Measurements from ENCODE around the gene TRIB2.
A peak's percentile ranks its signal among the peaks of the same experiment; 100 is the strongest.
"Not testable (repeated sequence)": the region's sequence is repeated elsewhere in the genome, so short reads cannot be mapped to it uniquely, and the experiment has no call there.

TRIB2 gene

DNA sequence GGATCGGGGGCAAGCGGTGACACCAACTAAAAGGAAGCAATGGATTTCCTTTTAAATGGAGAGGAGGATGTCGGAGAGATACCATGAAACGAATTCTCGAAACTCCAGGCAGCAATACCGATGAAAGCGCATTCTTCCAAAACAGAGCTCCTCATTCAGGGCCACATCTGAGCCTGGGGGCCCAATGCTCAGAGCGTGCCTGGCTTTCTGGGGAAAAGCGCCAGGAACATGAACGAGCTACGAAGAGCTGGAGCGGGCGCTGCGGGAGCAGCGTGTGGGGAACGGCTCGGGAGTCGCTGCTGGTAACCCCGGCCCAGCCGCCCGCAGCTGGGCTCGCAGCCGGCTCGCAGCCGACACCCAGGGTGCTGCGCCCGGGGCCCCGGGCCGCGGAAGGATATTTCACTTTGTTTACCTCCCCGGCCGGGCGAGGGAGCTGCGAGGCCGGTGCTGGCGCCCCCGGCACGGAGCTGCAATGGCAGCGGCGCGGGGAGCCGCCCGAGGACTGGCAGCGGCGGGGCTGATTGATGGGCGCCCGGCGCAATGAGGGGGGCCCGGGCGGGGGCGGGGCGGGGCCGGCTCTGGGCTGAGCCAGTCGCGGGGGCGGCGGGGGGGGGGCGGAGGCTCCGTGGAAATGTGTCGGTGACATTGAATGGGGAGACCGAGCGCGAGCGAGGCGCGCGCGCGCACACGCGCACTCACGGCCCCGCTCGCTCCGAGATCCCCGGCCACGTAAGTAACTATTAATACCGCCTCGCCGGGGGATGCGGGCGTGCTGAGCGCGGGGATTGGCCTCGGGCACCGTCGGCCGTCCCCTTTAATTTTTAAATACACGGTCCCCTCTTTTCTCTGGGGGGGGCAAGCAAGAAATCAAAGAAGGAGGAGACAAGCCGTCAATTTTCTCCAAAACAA, at the start of gene TRIB2:
TSS of gene TRIB2 (plus strand) at position 655 of the 909 bp plus-strand sequence. CDS start 1,372 bp downstream, outside the sequence.
- peak; percentile 90 for DNase-seq

DNA sequence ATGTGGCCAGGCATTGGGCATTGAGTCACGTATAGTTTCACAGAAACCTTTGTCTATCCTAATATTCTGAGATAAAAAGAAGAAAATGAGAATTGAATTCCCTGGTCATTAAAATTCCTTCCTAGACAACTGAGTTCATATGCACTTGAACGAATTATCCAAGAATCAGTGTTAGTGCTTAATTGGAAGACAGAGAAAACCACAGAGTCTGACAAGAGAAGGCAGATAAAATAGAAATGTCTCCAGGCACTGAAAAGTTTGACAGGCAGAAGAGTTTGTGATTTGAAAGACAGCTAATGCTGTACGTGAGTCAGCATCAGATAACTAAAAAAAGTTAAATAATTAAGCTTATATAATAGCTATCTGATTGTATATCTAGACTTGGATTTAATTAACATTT, 47.7 kb upstream of the TRIB2 start:
- no peak for DNase-seq

DNA sequence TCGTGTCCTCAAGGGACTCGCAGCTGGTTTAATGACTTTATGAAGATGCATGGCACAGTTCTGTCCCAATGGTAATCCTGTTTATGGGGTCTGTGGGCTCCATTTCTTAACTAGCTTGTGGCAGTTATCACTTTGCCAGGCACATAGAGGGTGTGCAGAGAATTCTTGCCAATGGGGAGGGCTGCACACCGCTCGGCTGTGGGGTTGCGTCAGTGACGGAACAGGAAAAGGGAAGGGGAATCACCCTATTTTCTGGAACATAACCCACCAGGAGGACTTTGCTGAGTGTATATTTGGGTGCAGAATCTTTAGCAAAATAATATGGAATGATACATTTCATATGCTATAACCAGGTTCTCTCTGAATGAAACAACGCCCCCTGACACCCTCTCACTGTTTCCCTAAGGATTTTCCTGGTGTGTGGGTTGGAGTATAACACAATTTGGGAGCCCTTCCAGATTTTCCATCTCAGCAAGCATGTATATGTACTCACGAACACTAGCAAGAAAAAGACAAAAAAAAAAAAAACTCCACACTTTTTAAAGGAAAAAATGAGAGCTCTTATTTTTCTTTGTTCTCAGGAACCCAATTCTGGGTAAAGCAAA, 43.9 kb upstream of the TRIB2 start:
- DNase-seq = no peak

DNA sequence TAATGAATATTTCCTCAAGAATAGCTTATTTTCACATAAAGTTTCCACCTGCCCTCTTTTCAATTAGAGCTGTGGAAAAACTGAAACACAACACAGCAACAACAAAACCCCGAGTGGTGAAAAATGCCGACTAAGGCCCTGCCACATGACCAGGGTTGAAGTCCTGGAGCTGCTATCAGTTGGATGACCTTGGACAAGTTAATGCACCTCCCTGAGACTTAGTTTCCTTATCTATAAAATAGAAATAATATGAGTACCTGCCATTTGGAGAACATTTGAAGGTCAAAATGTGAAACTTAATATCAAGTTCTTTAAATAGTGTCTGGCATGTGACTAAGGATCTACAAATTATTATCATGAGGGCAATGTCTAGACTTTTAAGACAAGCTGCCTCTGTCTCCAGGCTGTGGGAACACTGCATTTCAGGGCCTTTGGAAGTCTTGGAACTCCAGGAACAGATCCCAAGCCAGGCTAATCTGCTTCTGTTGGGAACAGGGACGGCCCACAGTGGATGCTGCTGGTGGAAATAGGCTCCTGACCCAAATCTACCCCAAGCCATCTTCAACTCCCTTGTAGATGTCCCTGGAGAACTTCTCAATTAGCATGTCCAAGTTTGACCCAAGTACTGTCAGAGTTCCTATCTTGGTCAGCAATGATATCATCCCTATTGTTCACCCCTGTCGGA, 42.0 kb upstream of the TRIB2 start:
- no peak for DNase-seq

DNA sequence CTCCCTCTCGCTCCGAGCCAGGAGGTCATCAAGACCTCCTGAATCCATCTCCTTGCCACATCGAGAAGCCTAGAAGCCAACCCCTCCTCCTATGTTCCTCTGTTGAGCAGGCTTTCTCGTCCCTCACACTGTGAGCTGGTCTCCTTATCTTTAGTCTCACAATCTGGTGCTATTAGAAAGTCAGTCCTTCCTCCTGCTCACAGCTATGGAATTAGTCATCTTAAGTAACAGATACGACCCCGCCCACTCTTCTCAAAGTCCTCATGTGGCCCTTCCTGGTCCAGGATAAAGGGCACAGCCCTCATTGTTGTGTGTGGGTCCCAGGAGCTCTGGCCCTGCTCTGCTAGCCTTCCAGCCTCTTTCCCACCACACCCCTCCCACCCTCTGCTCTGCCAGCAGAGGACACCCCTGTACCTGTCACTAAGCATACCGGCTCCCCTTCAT, 41.4 kb upstream of the TRIB2 start:
- DNase-seq = no peak

DNA sequence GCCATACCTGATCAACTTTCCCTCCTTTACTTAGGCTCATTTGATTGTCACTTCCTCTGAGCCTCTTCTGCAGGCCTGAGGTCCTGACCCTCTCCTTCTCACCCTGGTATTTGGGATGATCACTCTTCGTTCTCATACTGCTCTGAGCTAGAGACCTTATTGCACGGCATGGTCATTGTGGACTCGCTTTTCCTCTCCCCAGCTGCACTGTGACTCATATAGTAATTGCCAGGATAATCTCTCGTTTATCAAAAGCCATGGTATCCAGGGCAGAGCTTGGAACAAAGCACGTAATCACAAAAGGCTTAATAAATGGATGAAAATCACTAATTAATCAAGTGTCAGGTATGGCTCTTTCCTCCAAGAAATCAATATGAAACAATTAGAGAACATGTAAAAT, 40.9 kb upstream of the TRIB2 start:
- DNase-seq = no peak

DNA sequence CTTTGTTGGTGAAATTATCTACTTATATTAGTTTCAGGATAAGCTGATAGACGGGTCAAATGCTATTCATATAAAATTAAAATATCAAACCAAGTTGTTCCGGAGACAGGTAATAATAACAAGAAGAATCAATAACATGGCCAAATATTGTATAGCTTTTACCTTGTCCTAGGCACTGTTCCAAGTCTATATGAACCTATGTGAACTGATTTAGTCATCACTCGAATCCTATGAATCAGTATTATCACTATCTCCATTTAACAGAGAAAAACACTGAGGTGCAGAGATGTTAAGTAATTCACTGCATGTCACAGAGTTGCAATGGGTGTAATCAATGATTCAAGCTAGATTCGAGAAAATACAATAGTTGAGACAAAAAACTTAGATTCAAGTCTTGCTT, 40.0 kb upstream of the TRIB2 start:
- no peak for DNase-seq

DNA sequence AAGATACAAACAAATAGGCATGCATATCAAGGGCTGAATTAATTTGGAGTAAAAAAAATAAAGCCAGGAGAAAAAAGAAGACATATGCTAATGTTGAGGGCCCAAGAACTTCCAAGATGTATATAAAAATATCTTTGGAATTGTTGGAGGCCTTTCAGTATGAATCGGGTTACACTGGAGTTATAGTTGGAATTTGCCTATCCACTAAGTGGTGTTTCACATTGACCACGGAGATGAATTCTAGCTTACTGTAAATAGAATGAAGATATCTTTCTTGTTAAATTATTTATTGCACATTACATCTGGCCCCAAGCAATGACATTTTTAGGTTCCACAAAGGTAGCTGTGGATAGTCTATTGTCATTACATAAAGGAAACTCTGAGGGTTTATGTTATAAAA, 38.5 kb upstream of the TRIB2 start:
- no peak for DNase-seq

DNA sequence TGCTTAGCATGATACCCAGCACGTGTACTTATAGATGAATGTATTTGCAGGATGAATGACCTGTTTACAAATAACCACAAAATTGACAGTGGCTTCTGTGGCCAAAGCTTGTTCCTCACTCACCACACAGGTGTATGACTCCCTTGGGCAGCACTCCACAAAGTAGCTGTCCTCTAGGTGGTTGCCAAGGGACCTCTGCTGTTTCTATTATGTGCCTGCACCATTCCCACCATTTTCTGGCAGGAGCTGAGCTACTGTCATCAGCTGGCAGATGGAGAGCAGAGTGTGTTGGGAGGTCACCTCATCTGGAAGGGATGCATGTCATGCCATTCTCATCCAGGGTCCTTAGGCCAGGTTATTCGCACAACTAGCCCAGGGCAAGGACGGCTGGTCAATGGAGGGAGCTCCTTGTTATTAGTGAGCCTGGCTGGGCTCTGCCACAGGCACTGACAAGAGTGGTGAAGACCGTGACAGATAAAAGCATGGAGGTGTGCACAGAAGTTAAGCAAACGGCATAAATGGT, 37.1 kb upstream of the TRIB2 start:
- DNase-seq = no peak

DNA sequence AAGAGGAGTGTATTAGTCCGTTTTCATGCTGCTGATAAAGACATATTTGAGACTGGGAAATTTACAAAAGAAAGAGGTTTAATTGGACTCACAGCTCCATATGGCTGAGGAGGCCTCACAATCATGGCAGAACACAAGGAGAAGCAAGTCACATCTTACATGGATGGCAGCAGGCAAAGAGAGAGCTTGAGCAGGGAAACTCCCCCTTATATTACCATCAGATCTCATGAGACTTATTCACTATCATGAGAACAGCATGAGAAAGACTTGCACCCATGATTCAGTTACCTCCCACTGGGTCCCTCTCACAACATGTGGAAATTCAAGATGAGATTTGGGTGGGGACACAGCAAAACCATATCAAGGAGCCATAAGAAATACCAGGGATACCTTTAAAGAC, 36.6 kb upstream of the TRIB2 start:
- not testable (repeated sequence) for DNase-seq

DNA sequence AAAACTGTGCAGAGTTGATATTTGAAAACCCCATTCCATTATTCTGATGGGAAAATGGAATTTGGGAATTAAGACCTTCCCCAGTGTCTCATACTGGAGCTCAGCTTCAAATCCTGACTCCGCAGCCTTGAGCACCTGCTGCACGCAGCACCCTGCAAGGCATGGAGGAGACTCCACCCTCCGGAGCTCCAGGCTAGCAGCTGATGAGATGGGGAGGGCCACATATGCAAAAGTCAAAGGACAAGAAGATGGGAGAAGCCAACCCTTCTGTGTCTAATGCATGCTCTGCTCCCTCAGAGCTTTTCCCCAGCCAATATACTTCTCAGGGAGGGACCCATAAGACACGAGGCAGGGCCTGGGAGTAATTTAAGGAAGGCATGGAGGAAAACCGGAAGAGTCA, 34.7 kb upstream of the TRIB2 start:
- no peak for DNase-seq

DNA sequence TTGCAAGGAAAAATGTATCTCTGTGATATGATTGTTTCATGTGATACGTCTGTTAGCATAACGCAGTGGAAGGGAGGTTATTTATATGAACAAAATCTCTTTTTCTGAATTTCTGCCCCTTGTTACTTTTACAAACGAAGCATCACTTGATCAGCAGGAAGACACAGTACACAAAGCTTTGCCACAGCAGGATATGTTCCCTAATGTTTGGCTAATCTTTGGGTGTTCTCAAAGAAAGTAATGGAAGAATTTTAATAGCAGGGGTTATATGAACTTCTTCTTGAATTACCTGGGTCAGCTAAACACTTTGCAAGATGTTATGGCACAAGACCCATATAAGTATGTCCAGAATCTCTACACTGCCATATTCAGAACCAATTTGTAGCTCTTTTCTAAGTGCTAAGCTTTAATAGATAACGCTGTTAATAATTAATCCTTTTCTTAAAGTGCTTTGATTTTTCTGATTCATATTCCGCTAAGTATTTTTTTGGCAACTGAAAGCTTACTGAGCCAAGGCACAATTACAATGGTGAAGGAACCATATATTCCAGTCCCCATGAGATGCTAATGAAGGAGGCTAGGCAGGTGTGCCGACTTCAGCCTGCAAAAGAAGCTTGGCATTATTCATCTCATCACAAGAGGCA, 33.2 kb upstream of the TRIB2 start:
- no peak for DNase-seq

DNA sequence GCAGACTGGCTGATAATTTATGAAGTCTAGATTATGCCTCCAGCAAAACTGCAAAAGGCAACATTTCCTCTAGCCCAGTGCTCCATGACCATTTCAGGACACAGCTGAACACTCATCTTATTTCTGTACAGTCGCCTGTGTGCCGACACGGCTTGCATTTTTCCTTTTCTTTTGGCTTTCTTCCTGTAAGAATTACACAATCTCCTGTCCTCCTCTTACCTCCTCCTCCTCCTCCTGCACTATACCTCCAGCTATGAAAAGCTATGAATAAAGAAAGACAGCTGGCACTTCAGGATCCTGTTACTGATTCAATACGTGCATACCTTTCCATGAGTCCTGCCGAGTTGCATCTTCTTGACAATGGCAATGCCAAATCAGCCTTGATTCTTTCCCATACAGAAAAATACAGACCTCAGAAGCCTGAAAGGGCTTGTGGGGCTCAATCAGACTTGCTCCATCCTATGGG, 32.2 kb upstream of the TRIB2 start:
- DNase-seq = no peak

DNA sequence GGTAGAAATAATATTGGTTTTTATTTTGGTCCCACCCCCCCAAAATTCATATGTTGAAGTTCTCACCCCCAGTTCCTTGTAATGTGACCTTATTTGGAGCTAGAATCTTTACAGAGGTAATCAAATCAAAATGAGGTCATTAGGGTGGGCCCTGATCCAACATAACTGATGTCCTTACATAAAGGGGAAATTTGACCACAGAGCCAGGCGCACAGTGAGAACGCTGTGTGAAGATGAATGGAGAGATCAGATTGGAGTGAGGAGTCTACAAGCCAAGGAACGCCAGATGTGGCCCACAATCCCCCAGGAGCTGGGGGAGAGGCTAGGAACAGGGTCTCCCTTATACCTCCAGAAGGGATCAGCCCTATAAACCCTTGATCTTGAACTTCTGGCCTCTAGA, 31.6 kb upstream of the TRIB2 start:
- DNase-seq = no peak

DNA sequence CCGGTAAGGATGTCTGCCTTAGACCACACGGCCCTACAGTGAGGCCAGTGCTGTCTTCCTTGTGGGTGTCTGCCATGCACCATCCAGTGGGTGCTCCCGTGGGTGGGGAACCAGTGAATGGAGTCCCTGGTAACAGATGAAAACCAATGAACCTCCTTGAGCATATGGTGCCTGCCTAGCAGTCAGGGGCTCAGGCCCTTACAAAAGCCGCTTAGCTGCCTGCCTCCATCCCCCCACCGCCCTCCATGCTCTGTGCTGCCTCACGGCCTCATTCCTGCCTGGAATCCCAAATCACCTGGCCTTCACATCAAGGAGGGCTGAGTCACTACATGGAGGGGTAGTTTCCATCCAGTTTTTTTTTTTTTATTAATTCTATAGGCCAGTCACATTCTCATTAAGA, 30.8 kb upstream of the TRIB2 start:
- DNase-seq = no peak

DNA sequence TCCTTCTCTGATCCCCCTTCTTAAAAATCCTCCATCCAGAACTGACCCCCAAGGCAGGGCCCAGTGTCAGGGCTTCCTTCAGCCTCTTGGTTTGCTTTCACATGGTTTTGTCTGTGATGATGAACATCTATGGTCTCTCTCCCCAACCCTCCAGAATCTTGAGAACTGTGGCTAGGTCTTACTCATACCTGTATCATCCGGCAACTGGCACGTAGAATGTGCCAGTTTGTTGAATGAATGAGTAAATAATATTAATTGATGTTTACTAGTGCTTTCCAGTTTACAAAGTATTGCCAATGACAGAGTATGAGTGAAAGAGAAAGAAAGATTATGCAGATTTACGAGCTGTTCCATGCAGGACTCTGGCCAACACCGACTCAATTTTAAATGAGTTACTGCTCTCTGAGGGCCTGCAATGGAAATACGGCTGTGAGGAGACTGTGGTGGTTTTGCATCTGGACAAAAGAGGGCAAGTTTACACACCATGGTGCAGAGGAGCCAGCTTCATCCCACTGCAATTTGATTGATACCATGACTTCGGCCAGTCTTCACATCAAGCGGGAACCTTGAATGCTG, 29.9 kb upstream of the TRIB2 start:
- DNase-seq = no peak

DNA sequence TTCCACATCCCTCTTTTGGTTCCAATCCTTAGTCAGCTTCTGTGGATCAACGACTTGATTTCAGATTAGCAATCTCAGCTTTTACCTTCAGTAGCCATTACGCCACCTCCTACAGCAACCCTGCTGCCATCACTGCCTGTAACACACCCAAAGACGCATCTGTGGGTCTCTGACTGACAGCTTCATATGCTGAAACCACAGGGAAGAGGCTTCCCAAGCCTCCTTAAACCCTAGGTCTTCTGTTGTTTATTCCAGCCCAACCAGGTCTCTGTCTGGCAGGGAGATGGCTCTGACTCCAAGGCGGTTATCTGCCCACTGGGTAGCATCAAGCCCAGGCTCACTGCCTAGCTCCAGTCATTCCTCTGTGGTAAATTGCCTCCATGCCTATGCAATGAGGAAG, 28.6 kb upstream of the TRIB2 start:
- DNase-seq = no peak

DNA sequence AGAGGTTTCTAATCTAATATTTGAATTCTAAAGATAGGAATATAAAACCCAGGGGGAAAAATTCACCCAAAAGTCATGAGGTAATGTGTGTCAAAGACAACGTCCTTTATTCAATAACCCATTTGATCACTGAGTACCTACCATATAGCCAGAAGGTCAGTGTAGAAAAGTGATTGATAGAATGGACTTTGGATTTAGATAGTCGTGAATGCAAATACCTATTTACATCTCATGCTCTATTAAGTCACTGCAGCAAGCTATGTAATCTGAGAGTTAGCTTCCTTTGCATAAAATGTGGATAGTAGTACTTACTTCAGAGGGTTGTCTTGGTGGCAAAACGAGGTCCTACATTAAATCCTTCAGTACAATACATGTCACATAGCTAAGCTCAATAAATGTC, 27.8 kb upstream of the TRIB2 start:
- DNase-seq = no peak

DNA sequence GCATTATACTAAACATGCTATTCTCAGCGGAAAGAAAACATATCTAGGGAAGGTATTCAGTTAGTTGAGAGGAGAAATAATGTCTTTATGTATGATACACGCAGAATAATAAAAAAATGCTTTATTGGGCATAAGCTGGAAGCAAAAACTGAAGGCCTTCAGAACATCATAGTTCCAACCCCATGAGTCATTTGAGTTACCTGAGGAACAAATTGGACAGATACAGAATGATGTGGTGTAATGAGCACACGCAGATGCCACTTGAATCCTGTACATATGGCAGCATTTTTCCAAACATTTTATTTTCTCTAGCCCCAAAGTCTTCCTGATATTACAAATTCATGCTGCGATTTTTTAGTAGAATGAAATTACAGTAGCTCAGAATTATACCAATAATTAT, 23.2 kb upstream of the TRIB2 start:
- no peak for DNase-seq

DNA sequence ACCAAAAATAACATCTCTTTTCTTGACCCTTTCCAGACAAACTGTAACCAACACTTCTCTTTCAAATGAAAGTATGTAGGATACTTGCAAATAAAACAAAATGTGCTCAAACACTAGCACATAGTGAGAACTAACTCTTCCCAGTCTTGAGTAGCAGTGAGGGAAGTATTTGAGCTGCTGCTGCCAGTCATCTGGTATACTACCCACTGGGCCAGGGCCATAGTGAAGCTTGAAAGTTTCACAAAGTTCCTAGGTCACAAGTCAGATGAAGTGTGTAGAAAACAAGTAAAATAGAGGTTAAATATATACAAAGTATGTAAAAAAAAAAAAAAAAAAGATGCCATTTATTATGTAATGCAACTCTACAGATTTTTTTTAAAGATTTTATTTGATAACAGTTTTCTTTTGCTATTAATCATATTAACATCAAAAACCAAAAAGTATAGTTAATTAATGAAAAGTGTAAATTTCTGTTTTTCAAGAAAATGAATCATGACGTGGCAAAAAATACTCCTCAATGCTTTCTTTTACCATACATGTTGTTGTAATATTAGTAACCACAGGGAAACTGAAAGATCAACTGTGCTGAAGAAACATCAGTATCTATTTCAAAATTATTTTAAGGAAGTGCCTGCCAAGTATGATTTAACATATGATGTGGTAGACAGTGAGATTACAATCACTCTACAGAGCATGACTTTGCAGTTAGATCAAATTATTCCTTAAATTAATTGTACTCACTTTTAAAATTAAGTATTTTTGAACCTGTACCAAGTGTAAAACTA, 21.6 kb upstream of the TRIB2 start:
- no peak for DNase-seq

DNA sequence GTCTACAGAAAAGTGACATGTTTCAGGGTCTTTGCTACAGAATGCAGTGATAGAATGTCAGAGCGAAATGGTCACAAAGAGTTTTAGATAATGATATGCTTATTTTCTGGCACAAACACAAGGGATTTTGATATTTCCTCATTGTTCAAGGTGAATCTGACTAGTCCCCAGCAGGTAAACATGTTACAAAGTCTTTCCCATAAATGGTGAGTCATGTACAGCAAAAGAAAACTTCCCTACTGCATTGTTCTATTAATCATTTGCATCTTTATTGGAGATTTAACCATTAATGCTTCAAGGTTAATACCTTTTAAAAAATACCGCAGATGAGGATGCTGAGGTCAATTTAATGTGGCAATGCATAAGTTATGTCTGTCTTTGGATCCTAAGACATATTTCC, 19.1 kb upstream of the TRIB2 start:
- DNase-seq = no peak

DNA sequence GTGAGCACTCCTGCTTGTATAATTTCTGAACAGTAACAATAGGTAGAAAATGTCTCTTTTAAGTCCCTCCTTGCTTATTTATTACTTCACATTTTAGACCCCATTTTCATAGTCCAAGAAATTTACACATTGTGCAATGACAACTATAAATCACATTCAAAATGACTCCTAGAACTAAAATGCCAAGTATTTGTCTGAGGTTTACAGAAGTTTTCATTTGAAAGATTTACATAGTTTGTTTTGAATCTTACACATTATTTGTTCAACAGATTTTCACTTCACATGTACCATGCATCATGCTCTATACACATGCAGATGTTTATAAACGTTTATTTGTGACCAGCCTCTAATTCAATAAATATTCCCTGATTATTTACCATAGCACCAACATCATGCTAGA, 15.7 kb upstream of the TRIB2 start:
- DNase-seq = no peak
